ENCODE results near the gene BRI3BP.
"Not testable (repeated sequence)": the region's sequence is repeated elsewhere in the genome, so short reads cannot be mapped to it uniquely, and the experiment has no call there.

The BRI3BP gene

DNA sequence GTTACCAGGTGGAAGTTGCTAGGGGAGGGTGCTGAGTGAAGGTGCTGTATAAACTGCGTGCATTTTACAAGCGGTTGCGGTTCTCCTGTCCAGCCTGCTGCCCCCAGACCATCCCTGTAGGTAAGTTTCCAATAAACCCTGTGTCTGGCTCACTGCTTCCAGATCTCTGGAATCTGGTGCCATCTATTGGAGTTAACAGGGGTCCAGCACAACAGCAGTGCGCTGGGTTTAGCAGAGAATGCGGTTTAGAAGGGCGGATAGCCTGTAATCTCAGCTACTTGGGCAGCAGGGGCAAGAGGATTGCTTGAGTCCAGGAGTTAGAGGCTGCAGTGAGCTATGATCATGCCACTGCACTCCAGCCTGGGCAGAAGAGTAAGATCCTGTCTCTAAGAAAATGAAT, 76.7 kb downstream of the BRI3BP start:
- no peak for DNase-seq

GRCh38 chr12:125070661-125071390, 77.4 kb downstream of the BRI3BP start:
- no peak for DNase-seq

DNA sequence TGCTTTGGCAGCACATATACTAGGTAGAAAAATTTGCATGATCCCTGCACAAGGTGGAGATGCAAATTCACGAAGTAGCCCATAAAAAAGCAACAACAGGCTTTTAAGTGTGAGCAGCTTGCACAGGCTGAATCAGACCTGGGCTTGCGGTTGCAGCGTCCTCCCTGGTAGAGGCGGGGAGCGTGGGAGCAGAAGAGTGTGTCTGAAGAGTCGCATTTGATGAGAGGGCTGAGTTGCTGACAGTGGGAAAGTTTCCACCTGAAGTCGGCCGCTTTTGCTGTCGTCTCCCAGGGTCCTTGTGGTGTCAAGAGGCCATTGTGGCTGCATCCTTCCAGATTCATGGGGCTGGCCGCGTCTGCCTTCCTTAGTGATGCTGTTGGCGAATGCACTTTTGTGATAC, 78.0 kb downstream of the BRI3BP start:
- no peak for DNase-seq

DNA sequence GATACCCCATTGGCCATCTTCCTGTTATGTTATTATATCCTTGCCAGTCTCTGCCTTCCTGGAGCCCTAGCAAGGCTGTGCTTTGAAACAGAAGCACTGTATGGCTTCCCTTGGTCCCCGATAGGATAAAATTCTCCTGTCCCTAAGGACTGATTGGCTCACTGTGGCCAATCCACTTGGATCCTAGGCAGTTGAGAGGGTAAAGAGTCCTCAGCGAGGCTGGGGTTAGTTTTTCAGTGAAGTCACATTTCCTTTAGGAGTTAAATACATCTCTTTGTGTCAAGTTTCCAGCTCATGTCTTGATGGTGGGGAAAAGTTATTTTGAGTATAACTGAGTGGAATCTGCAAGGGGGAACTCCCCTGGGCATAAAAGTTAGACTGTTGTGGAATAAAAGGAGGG, 79.1 kb downstream of the BRI3BP start:
- DNase-seq, result no peak

DNA sequence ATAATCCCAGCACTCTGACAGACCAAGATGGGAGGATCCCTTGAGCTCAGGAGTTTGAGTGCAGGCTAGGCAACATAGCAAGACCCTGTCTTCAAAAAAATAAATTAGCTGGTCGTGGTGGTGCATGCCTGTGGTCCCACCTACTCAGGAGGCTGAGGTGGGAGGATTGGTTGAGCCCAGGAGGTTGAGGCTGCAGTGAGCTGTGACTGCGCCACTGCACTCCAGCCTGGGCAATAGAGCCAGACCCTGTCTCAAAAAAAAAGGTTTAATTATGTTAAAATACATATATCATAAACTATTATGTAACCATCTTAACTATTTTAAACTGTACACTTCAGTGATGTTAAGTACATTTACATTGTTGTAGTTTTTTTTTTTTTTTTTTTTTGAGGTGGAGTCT, 80.8 kb downstream of the BRI3BP start:
- DNase-seq, result not testable (repeated sequence)

- DNase-seq, result no peak
These were observed 82.7 kb downstream of the BRI3BP start for GRCh38 chr12:125076103-125076502.

DNA sequence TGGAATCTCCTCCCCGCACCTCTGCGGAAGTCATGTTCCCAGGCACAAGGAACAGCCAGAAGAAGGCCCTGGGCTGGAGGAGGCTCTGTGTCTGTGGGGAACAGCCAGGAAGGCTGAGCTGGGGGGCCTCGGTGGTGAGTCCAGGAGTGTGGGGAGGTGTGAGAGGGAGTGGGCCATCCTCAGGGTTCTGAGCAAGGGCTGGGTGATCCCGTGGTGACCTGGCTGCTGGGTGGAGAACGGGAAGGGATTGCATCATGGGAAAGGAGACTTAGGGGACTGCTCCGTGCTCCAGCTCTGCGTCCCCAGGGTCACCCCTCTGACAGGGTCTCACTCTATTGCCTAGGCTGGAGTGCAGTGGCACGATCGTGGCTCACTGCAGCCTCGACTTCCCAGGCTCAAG, 85.6 kb downstream of the BRI3BP start:
- DNase-seq, result no peak

- no peak for DNase-seq
These were observed 86.5 kb downstream of the BRI3BP start for GRCh38 chr12:125079648-125080645.
